ENCODE results near the gene PLEKHN1. TPM values are rescaled to one million over a fixed set of nuclear protein-coding genes. Genes with fewer than 3 reads are reported as not detected.

The PLEKHN1 gene
- total RNA-seq, 2 experiments from 2014 or later, result not detected

DNA sequence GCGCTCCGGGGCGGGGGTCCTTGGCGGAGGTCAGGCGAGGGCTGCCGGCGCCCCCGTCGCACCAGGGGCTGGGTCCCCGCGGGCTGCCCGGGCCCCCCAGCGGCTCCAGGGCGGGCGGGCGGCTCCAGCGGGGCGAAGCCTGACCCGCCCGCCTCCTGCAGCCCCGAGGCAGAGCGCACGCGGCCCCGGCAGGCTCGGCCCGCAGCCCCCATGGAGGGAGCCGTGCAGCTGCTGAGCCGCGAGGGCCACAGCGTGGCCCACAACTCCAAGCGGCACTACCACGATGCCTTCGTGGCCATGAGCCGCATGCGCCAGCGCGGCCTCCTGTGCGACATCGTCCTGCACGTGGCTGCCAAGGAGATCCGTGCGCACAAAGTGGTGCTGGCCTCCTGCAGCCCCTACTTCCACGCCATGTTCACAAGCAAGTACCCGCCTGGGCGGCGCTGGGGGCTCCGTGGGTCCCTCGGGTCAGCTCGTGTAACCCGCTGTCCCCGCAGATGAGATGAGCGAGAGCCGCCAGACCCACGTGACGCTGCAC is 5.1 kb upstream of the PLEKHN1 start:
- H2AFZ ChIP-seq (ENCODE audit: low read length), result no peak overlapping the region
- peaks cover 20% of the 10 kb centered on the region for H3K79me2 ChIP-seq (ENCODE audit: insufficient read depth, low read depth, low read length)
- peaks cover 10% of the 10 kb centered on the region; the same call in 1 of the 2 replicates for H3K36me3 ChIP-seq (ENCODE audit: insufficient read depth, low read length)
- CTCF ChIA-PET (ENCODE audit: unreplicated experiment), result interaction anchor here (0.6 kb wide), 1 partner anchor 93 kb away, joined by 5 read pairs; no protein-coding TSS in a partner anchor
- no peak for DNase-seq (ENCODE audit: low spot score)
- H3K27ac ChIP-seq (ENCODE audit: low read depth, low read length, poor library complexity, severe bottlenecking), result no peak overlapping the region
- no peaks in the 10 kb centered on the region for H3K9me2 ChIP-seq (ENCODE audit: insufficient read depth, low read length)
- intact Hi-C loops (cut with micrococcal nuclease; ENCODE audit: unreplicated experiment), result no loop called here
- no peaks in the 10 kb centered on the region for H3K9me3 ChIP-seq (ENCODE audit: low read length)
- peaks cover 4% of the 10 kb centered on the region; the same call in 1 of the 2 replicates for H4K20me1 ChIP-seq (ENCODE audit: insufficient read depth, low read length)
- TF ChIP-seq, protein P1, sequence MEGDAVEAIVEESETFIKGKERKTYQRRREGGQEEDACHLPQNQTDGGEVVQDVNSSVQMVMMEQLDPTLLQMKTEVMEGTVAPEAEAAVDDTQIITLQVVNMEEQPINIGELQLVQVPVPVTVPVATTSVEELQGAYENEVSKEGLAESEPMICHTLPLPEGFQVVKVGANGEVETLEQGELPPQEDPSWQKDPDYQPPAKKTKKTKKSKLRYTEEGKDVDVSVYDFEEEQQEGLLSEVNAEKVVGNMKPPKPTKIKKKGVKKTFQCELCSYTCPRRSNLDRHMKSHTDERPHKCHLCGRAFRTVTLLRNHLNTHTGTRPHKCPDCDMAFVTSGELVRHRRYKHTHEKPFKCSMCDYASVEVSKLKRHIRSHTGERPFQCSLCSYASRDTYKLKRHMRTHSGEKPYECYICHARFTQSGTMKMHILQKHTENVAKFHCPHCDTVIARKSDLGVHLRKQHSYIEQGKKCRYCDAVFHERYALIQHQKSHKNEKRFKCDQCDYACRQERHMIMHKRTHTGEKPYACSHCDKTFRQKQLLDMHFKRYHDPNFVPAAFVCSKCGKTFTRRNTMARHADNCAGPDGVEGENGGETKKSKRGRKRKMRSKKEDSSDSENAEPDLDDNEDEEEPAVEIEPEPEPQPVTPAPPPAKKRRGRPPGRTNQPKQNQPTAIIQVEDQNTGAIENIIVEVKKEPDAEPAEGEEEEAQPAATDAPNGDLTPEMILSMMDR (conservative IDR thresholded peaks at IDR 0.05; ENCODE audit: low read length), result no peak
- no peak for TF ChIP-seq EZH2phosphoT487 (IDR thresholded peaks at IDR 0.05; ENCODE audit: borderline replicate concordance, low read depth, low read length)
- peaks cover 16% of the 10 kb centered on the region for H3K4me1 ChIP-seq (ENCODE audit: insufficient read depth, low read length, poor library complexity, severe bottlenecking)
- BruUV-seq (replicated peaks), result no TSS peak
- POLR2A ChIA-PET, result no interaction called here
- H3K4me2 ChIP-seq (ENCODE audit: low read length), result peak overlapping the region; percentile 65
- H3K4me3 ChIP-seq (ENCODE audit: low read depth, low read length, poor library complexity, severe bottlenecking), result peak overlapping the region; percentile 81

DNA sequence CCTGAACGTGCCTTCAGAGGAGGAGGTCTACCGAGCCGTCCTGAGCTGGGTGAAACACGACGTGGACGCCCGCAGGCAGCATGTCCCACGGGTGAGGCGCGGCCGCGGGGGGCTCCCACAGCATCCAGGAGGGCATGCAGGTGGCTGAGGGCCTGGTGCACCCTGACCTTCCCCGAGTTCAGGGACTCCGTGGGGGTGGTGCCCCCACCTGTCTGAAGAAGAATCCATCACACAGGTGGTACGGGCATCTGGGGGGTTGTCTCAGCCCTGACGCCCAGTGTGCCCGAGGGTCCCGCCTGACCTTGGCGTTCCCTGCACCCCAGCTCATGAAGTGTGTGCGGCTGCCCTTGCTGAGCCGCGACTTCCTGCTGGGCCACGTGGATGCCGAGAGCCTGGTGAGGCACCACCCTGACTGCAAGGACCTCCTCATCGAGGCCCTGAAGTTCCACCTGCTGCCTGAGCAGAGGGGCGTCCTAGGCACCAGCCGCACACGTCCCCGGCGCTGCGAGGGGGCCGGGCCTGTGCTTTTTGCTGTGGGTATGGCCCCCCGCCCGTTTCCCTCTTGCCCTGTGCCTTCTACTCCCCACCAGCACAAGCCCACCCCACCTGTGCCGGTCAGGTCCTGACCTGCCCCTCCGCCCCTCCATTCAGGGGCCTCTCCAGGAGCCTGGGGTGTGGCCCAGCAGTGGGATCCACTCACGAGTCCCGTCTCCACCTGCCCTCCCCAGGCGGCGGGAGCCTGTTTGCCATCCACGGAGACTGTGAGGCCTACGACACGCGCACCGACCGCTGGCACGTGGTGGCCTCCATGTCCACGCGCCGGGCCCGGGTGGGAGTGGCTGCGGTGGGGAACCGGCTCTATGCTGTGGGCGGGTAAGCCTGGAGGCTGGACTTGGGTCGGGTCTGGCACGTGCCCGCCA is 3.6 kb upstream of the PLEKHN1 start:
- DNase-seq (ENCODE audit: low spot score), result no peak
- TF ChIP-seq, protein P1 (conservative IDR thresholded peaks at IDR 0.05; ENCODE audit: low read length), result no peak
- TF ChIP-seq EZH2phosphoT487 (IDR thresholded peaks at IDR 0.05; ENCODE audit: borderline replicate concordance, low read depth, low read length), result no peak
- Histone ChIP-seq H3K27ac (ENCODE audit: low read depth, low read length, poor library complexity, severe bottlenecking) (no peak overlapping the region), H3K79me2 (ENCODE audit: insufficient read depth, low read depth, low read length) (peaks cover 14% of the 10 kb centered on the region), H3K4me1 (ENCODE audit: insufficient read depth, low read length, poor library complexity, severe bottlenecking) (peaks cover 12% of the 10 kb centered on the region), H4K20me1 (ENCODE audit: insufficient read depth, low read length) (peaks cover 3% of the 10 kb centered on the region; the same call in 1 of the 2 replicates), H3K9me3 (ENCODE audit: low read length) (no peaks in the 10 kb centered on the region), H3K4me3 (ENCODE audit: low read depth, low read length, poor library complexity, severe bottlenecking) (no peak overlapping the region), H3K36me3 (ENCODE audit: insufficient read depth, low read length) (no peaks in the 10 kb centered on the region), H3K9me2 (ENCODE audit: insufficient read depth, low read length) (no peaks in the 10 kb centered on the region), H3K4me2 (ENCODE audit: low read length) (no peak overlapping the region), H2AFZ (ENCODE audit: low read length) (no peak overlapping the region)
- BruUV-seq (replicated peaks), result no TSS peak
- intact Hi-C loops (cut with micrococcal nuclease; ENCODE audit: unreplicated experiment), result no loop called here
- POLR2A ChIA-PET, result no interaction called here
- CTCF ChIA-PET (ENCODE audit: unreplicated experiment), result no interaction called here

DNA sequence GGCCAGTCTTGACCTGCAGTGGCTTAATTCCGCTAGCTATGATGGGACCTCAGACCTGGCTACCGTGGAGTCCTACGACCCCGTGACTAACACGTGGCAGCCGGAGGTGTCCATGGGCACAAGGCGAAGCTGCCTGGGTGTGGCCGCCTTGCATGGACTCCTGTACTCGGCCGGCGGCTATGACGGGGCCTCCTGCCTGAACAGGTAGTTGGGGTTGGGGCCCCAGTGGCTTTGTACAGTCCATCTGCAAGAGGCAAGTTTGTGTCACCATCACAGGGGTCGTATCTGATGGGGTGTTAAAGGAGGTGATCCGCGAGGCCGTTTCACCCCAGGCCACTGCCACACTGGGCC is 3.0 kb upstream of the PLEKHN1 start:
- Histone ChIP-seq H3K4me2 (ENCODE audit: low read length) (no peak overlapping the region), H2AFZ (ENCODE audit: low read length) (no peak overlapping the region), H4K20me1 (ENCODE audit: insufficient read depth, low read length) (no peaks in the 10 kb centered on the region), H3K4me1 (ENCODE audit: insufficient read depth, low read length, poor library complexity, severe bottlenecking) (peaks cover 6% of the 10 kb centered on the region), H3K79me2 (ENCODE audit: insufficient read depth, low read depth, low read length) (peaks cover 8% of the 10 kb centered on the region), H3K36me3 (ENCODE audit: insufficient read depth, low read length) (no peaks in the 10 kb centered on the region), H3K27ac (ENCODE audit: low read depth, low read length, poor library complexity, severe bottlenecking) (no peak overlapping the region), H3K9me2 (ENCODE audit: insufficient read depth, low read length) (no peaks in the 10 kb centered on the region), H3K4me3 (ENCODE audit: low read depth, low read length, poor library complexity, severe bottlenecking) (no peak overlapping the region), H3K9me3 (ENCODE audit: low read length) (no peaks in the 10 kb centered on the region)
- intact Hi-C loops (cut with micrococcal nuclease; ENCODE audit: unreplicated experiment), result no loop called here
- DNase-seq (ENCODE audit: low spot score), result no peak
- POLR2A ChIA-PET, result no interaction called here
- TF ChIP-seq, protein P1 (conservative IDR thresholded peaks at IDR 0.05; ENCODE audit: low read length), result no peak
- TF ChIP-seq EZH2phosphoT487 (IDR thresholded peaks at IDR 0.05; ENCODE audit: borderline replicate concordance, low read depth, low read length), result no peak
- no TSS peak for BruUV-seq (replicated peaks)
- CTCF ChIA-PET (ENCODE audit: unreplicated experiment), result no interaction called here
